SK-N-SH (cell line): ENCODE measurements around the gene SNCG. TPM values are rescaled to one million over a fixed set of nuclear protein-coding genes. Genes with fewer than 3 reads are reported as not detected.

Experiments
- CTCF ChIA-PET: fragments of 300-600, 350-600 bp; formaldehyde crosslinking; extraction: SDS; loops from one replicate; lab custom pipeline; 2021; lab: Yijun Ruan, JAX
- POLR2A ChIA-PET: fragments of 350-600 bp; sonication (Branson Sonifier 250); formaldehyde crosslinking; extraction: SDS; loops from one replicate; lab custom pipeline; 2020; ENCODE audit warnings: antibody characterized with exemption, inconsistent platforms; lab: Yijun Ruan, JAX
- DNase-seq: peaks from one replicate; pipeline ENCODE4 v3.0.0; 2012
- H2AFZ ChIP-seq: fragments of 200-600 bp; sonication (generic); 2 replicates; pipeline ENCODE4 v1.8.1; 2016; ENCODE audit warnings: antibody characterized with exemption, mild to moderate bottlenecking, low read depth
- H3F3A ChIP-seq: fragments of 200-600 bp; sonication (generic); replicated peaks from 2 replicates; pipeline ENCODE3; 2016; ENCODE audit warnings: antibody characterized with exemption, mild to moderate bottlenecking; ENCODE audit not compliant: insufficient read depth
- H3K27ac ChIP-seq, 2 experiments: fragments of 200-500 bp in 1 of 2; fragments of 200-600 bp in 1 of 2; sonication (Bioruptor generic) in 1 of 2; sonication (generic), shearing (Covaris generic) in 1 of 2; 2 replicates each; pipeline versions ENCODE4 v1.5.1 to v1.6.1; 2014 to 2016; ENCODE audit warnings: low read depth in 2 of 2, inconsistent platforms in 1 of 2, low read length in 1 of 2, mild to moderate bottlenecking in 1 of 2, mixed read lengths in 1 of 2
- H3K27me3 ChIP-seq: fragments of 200-600 bp; sonication (generic), shearing (Covaris generic); 2 replicates; pipeline ENCODE4 v1.6.1; 2016; ENCODE audit warnings: mixed run types; ENCODE audit not compliant: insufficient read depth
- H3K36me3 ChIP-seq, 2 experiments: fragments of 200-500 bp in 1 of 2; fragments of 200-600 bp in 1 of 2; sonication (Bioruptor generic) in 1 of 2; sonication (generic) in 1 of 2; replicated peaks in 1 of 2; 2 replicates each; pipeline versions ENCODE3 to v1.5.1; 2014 to 2016; ENCODE audit warnings: low read length in 1 of 2, mild to moderate bottlenecking in 1 of 2; ENCODE audit not compliant: insufficient read depth in 2 of 2, control insufficient read depth in 1 of 2
- H3K4me1 ChIP-seq, 2 experiments: fragments of 200-500 bp in 1 of 2; fragments of 200-600 bp in 1 of 2; sonication (Bioruptor generic) in 1 of 2; sonication (generic), shearing (Covaris generic) in 1 of 2; 2 replicates each; pipeline versions ENCODE4 v1.5.1 to v1.6.1; 2014 to 2016; ENCODE audit warnings: low read depth in 1 of 2, low read length in 1 of 2, mixed run types in 1 of 2; ENCODE audit not compliant: insufficient read depth in 2 of 2, control insufficient read depth in 1 of 2
- H3K4me2 ChIP-seq: fragments of 200-600 bp; sonication (generic), shearing (Covaris generic); 2 replicates; pipeline ENCODE4 v1.6.1; 2017; ENCODE audit warnings: mixed run types
- H3K4me3 ChIP-seq, 2 experiments: fragments of 200-500 bp in 1 of 2; fragments of 200-600 bp in 1 of 2; sonication (Bioruptor generic) in 1 of 2; sonication (generic), shearing (Covaris generic) in 1 of 2; 2 replicates each; pipeline versions ENCODE4 v1.5.1 to v1.8.1; 2014 to 2016; ENCODE audit warnings: low read depth in 2 of 2, inconsistent platforms in 1 of 2, low read length in 1 of 2, mild to moderate bottlenecking in 1 of 2, mixed read lengths in 1 of 2, moderate library complexity in 1 of 2
- H3K79me2 ChIP-seq: fragments of 200-600 bp; sonication (generic); 2 replicates; pipeline ENCODE4 v1.8.1; 2017; ENCODE audit warnings: mild to moderate bottlenecking; ENCODE audit not compliant: insufficient read depth
- H3K9ac ChIP-seq: fragments of 200-600 bp; sonication (generic); 2 replicates; pipeline ENCODE4 v1.6.1; 2017; ENCODE audit warnings: mixed run types
- H3K9me2 ChIP-seq: fragments of 200-600 bp; sonication (generic); 2 replicates; pipeline ENCODE4 v1.6.1; 2017; ENCODE audit warnings: mixed run types
- H3K9me3 ChIP-seq: fragments of 200-600 bp; sonication (generic); 2 replicates; pipeline ENCODE4 v1.6.1; 2017; ENCODE audit warnings: mixed run types, mild to moderate bottlenecking, moderate library complexity
- H4K20me1 ChIP-seq: fragments of 200-600 bp; sonication (generic); 2 replicates; pipeline ENCODE4 v1.6.1; 2017; ENCODE audit warnings: mild to moderate bottlenecking, mixed run types; ENCODE audit not compliant: insufficient read depth
- ELF1 ChIP-seq: IDR thresholded peaks from 2 replicates; pipeline ENCODE4 v1.4.0; 2012
- FOXM1 ChIP-seq: IDR thresholded peaks from 2 replicates; pipeline ENCODE4 v1.4.0; 2012; ENCODE audit warnings: low read depth, mild to moderate bottlenecking
- NRF1 ChIP-seq: IDR thresholded peaks from 2 replicates; pipeline ENCODE4 v1.6.1; 2012; ENCODE audit warnings: low read depth, mild to moderate bottlenecking, low read length
- RAD21 ChIP-seq: IDR thresholded peaks from 2 replicates; pipeline ENCODE4 v1.6.1; 2012; ENCODE audit warnings: mild to moderate bottlenecking, low read length
- RCOR1 ChIP-seq: fragments of 150-350 bp; IDR thresholded peaks from 2 replicates; pipeline ENCODE4 v1.6.1; 2017; ENCODE audit warnings: antibody characterized with exemption, low read length
- RFX5 ChIP-seq: IDR thresholded peaks from 2 replicates; pipeline ENCODE4 v1.6.1; 2012; ENCODE audit warnings: mild to moderate bottlenecking, improper control_type of control experiment, low read length
- SIN3A ChIP-seq: IDR thresholded peaks from 2 replicates; pipeline ENCODE4 v1.6.1; 2012; ENCODE audit warnings: low read depth, mild to moderate bottlenecking, low read length, moderate library complexity, borderline replicate concordance
- WGBS: methylation state at CpG from one replicate; pipeline ENCODE4 v1.1.6; 2017; ENCODE audit warnings: low lambda C conversion rate; 5-methylcytosine and 5-hydroxymethylcytosine counted together
- polyA plus RNA-seq, 3 experiments: library from polyadenylated mRNA; depleted of rRNA; stranded (reverse); fragments of >200 nt; gene quantifications; 2 replicates each; pipeline ENCODE4 v1.2.3, GENCODE V29; 2012
- TF ChIP-seq, protein P1 (sequence below): fragments of 150-350 bp; IDR thresholded peaks from 2 replicates; pipeline ENCODE4 v1.6.1; 2017; ENCODE audit warnings: antibody characterized with exemption, low read length, low read depth, borderline replicate concordance
- TF ChIP-seq, protein P2 (sequence below): IDR thresholded peaks from 2 replicates; pipeline ENCODE4; 2012
- TF ChIP-seq, protein P3 (sequence below): fragments of 200-600 bp; sonication (generic); IDR thresholded peaks from 2 replicates; pipeline ENCODE4 v1.6.1; 2017; ENCODE audit warnings: antibody characterized with exemption, mild to moderate bottlenecking, moderate library complexity
- TF ChIP-seq, protein P4 (sequence below): IDR thresholded peaks from 2 replicates; pipeline ENCODE4 v1.6.1; 2012; ENCODE audit warnings: mild to moderate bottlenecking, low read depth, low read length, moderate library complexity

SNCG gene
- polyA plus RNA-seq, 1 of the 3 experiments (the other 2 are of a cell fraction), result 4.3 TPM

DNA sequence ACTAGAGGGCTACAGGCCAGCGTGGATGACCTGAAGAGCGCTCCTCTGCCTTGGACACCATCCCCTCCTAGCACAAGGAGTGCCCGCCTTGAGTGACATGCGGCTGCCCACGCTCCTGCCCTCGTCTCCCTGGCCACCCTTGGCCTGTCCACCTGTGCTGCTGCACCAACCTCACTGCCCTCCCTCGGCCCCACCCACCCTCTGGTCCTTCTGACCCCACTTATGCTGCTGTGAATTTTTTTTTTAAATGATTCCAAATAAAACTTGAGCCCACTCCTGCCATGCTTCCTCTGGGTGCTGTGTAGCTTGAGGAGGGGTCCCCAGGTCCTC lies 4.5 kb downstream of the SNCG start (continued):
- TF ChIP-seq, protein P1, sequence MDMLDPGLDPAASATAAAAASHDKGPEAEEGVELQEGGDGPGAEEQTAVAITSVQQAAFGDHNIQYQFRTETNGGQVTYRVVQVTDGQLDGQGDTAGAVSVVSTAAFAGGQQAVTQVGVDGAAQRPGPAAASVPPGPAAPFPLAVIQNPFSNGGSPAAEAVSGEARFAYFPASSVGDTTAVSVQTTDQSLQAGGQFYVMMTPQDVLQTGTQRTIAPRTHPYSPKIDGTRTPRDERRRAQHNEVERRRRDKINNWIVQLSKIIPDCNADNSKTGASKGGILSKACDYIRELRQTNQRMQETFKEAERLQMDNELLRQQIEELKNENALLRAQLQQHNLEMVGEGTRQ, result no peak

DNA sequence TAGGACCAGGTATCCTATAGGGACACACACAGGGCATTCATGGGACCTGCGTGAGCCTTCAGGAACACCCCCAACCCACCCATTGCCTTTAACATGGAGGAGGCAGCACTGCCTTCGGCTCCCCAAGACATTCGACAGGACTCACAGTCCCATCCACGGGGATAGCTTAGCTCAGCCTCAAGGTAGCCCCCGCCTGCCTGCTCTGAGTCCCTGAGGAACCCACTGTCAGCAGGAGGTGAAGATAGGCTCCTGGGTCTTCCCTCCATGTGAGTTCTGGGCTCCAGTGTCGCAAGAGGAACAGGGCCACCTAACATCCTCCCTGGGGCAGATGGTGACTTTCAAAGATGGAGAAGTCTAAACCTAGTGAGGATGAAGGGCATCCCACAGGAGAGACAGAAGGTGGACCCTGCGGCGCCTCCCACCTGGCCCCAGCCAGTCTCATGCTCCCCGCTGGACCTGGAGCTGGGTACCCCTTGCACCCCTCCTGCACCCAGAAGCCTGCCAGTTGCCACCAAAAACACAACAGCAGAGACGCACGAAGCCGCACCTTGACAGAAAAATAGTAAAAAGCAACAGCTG lies 5.0 kb downstream of the SNCG start:
- no peak overlapping the region for H3K27ac ChIP-seq
- no peaks in the 10 kb centered on the region for H3K9me3 ChIP-seq
- no peak overlapping the region for H3K4me2 ChIP-seq
- whole genome bisulfite sequencing, result 100% methylated on average over 4 of the region's 12 CpGs
- no peaks in the 10 kb centered on the region for H3K79me2 ChIP-seq
- no peaks in the 10 kb centered on the region for H4K20me1 ChIP-seq
- no peak overlapping the region for H3K4me3 ChIP-seq
- H3K9me2 ChIP-seq, result no peaks in the 10 kb centered on the region
- CTCF ChIA-PET, result interaction anchor here (0.8 to 1.5 kb wide), 3 partner anchors 24 to 130 kb away, joined by 3 to 5 read pairs (median 4); no protein-coding TSS in a partner anchor
- TF ChIP-seq SIN3A (no peak), RAD21 (no peak), RCOR1 (no peak), RFX5 (no peak), FOXM1 (no peak), ELF1 (no peak), NRF1 (no peak)
- TF ChIP-seq, protein P2, sequence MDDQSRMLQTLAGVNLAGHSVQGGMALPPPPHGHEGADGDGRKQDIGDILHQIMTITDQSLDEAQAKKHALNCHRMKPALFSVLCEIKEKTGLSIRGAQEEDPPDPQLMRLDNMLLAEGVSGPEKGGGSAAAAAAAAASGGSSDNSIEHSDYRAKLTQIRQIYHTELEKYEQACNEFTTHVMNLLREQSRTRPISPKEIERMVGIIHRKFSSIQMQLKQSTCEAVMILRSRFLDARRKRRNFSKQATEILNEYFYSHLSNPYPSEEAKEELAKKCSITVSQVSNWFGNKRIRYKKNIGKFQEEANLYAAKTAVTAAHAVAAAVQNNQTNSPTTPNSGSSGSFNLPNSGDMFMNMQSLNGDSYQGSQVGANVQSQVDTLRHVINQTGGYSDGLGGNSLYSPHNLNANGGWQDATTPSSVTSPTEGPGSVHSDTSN, result no peak
- TF ChIP-seq, protein P3, sequence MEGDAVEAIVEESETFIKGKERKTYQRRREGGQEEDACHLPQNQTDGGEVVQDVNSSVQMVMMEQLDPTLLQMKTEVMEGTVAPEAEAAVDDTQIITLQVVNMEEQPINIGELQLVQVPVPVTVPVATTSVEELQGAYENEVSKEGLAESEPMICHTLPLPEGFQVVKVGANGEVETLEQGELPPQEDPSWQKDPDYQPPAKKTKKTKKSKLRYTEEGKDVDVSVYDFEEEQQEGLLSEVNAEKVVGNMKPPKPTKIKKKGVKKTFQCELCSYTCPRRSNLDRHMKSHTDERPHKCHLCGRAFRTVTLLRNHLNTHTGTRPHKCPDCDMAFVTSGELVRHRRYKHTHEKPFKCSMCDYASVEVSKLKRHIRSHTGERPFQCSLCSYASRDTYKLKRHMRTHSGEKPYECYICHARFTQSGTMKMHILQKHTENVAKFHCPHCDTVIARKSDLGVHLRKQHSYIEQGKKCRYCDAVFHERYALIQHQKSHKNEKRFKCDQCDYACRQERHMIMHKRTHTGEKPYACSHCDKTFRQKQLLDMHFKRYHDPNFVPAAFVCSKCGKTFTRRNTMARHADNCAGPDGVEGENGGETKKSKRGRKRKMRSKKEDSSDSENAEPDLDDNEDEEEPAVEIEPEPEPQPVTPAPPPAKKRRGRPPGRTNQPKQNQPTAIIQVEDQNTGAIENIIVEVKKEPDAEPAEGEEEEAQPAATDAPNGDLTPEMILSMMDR, result no peak
- TF ChIP-seq, protein P4, sequence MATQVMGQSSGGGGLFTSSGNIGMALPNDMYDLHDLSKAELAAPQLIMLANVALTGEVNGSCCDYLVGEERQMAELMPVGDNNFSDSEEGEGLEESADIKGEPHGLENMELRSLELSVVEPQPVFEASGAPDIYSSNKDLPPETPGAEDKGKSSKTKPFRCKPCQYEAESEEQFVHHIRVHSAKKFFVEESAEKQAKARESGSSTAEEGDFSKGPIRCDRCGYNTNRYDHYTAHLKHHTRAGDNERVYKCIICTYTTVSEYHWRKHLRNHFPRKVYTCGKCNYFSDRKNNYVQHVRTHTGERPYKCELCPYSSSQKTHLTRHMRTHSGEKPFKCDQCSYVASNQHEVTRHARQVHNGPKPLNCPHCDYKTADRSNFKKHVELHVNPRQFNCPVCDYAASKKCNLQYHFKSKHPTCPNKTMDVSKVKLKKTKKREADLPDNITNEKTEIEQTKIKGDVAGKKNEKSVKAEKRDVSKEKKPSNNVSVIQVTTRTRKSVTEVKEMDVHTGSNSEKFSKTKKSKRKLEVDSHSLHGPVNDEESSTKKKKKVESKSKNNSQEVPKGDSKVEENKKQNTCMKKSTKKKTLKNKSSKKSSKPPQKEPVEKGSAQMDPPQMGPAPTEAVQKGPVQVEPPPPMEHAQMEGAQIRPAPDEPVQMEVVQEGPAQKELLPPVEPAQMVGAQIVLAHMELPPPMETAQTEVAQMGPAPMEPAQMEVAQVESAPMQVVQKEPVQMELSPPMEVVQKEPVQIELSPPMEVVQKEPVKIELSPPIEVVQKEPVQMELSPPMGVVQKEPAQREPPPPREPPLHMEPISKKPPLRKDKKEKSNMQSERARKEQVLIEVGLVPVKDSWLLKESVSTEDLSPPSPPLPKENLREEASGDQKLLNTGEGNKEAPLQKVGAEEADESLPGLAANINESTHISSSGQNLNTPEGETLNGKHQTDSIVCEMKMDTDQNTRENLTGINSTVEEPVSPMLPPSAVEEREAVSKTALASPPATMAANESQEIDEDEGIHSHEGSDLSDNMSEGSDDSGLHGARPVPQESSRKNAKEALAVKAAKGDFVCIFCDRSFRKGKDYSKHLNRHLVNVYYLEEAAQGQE, result no peak
- no peaks in the 10 kb centered on the region for H3K27me3 ChIP-seq
- no peak overlapping the region for H3K9ac ChIP-seq
- no peaks in the 10 kb centered on the region for H3F3A ChIP-seq
- H2AFZ ChIP-seq, result no peak overlapping the region
- POLR2A ChIA-PET, result no interaction called here
- no peaks in the 10 kb centered on the region for H3K36me3 ChIP-seq
- no peak for DNase-seq
- H3K4me1 ChIP-seq, result peaks cover 6 to 11% of the 10 kb centered on the region in 2 experiments; a peak in 2 of 4 replicates
